DMS53 treated with DMSO at 0.1 percent for 48 hours (cell line): ENCODE results near the gene SLC6A18.

Experiments used
- DNase-seq: peaks from one replicate; lab custom pipeline; 2025; ENCODE audit not compliant: unreplicated experiment; lab: John Stamatoyannopoulos, UW

The SLC6A18 gene

DNA sequence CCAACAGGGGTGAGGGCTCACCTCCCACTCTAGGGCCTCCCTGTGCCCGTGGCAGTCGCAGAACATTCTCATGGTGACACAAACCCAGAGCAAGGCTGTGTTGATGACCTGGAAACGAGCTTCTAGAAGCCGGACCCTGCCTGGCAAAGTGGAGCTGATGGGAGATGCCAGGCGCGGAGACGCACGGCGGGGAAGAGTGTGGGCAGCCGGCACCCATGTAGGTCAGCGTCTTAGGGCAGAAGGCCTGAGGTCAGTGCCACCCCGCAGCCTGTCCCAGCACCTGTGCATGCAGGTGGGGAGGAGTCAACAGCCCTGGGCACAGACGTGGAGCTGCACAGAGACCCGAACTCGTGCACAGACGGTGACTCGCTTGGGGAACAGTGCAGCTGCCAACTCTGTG, 5.4 kb downstream of the SLC6A18 start:
- no peak for DNase-seq

DNA sequence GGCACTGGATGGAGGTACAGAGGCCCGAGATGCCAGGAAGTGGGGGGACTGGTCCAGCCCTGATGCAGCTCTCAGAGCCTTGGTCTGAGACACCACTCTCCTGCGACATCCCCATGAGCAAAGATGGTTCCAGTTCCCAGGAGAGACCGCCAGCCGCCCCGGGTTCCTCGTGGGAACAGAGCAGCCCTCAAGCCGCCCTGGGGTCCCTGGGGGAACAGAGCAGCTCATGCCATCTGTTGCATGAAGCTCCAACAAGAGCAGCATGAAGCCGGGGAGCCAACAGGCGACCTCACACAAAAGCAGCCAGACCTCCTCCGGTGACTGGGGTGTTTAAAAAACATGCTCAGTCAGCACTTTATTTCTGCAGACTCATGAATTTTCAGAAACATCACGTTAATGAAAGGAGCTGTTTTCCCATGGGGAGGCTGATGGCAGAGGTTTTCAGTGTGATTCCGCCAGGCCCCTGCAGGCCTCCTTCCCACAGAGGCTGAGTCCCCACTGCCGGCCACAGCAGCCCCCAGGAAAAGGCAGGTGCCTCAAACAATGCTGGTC, 6.2 kb downstream of the SLC6A18 start:
- no peak for DNase-seq

- peak; percentile 30 for DNase-seq
Observed at GRCh38 chr5:1232780-1233179, 7.6 kb downstream of the SLC6A18 start.

DNA sequence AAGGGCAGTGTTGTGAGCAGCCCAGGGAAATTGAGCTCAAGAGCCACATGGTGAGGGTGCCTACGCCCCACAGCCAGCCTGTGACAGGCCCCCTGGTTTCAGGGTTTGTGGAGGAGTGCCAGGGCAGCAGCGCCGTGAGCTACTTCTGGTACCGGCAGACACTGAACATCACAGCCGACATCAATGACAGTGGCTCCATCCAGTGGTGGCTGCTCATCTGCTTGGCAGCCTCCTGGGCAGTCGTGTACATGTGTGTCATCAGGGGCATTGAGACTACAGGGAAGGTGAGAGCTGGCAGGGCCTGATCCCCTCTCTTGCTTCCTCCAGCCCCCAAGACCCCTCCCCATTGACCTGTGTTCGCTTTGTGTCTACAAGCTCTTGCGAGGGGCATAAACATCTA, 10.2 kb downstream of the SLC6A18 start:
- DNase-seq, result peak; percentile 74

DNA sequence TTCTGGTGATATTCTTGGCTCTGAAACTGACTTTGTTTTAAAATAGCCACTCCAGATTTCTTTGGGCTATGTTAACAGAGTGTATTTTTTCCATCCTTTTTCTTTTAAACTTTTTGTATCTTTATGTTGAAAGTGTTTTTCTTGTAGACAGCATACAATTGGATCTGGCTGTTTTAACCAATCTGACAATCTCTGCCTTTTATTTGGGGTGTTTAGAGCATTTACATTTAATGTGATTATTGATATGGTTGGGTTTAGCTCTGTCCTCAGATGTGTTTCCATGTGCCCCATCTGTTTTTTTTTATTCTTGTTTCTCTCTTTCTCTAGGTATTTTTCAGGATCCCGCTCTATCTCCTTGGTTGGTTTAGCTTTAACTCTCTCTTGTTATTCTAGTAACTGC, 10.7 kb downstream of the SLC6A18 start:
- no peak for DNase-seq

DNA sequence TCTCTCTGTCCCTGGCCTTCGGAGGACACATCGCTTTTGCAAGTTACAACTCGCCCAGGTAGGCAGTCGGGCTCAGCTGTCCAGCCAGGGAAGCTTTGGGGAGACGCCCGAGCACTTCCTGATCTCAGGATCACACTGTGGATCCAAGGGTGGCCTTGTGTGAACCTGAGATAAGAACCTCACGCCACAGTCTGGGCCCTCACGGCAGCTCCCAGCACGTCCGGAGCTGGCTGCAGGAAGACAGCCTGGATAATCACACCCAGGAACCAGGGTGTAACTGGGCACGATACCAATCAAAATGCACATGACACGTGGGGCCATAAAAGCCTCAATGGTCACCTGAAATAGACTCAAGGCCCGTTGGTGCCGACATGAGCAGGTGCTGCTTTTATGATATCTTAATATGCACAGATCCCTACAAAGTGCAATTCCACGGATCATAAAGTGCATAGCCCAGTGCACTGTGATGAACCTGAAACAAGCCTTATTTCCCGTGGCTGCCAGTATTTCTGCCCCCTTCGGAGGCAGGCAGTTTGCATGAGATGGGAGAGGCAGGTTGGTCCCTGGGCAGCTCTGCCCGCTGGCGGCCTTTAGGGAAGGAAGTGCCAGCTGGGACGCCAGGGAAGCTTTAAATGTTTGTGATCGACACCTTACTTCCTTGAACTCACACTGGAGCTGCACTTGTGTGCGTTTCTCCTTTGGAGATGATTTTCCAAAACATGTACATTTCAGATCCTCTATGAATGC, 14.5 kb downstream of the SLC6A18 start:
- DNase-seq, result no peak

GRCh38 chr5:1240496-1241260, 15.5 kb downstream of the SLC6A18 start:
- DNase-seq, result no peak

- DNase-seq, result no peak
Observed at GRCh38 chr5:1241509-1242080, 16.4 kb downstream of the SLC6A18 start.

- no peak for DNase-seq
Observed at GRCh38 chr5:1242733-1243486, 17.7 kb downstream of the SLC6A18 start.

- DNase-seq, result no peak
Observed at GRCh38 chr5:1243487-1244130, 18.4 kb downstream of the SLC6A18 start.

- no peak for DNase-seq
Observed at GRCh38 chr5:1244255-1244654, 19.1 kb downstream of the SLC6A18 start.

GRCh38 chr5:1244976-1245375, 19.8 kb downstream of the SLC6A18 start:
- no peak for DNase-seq

DNA sequence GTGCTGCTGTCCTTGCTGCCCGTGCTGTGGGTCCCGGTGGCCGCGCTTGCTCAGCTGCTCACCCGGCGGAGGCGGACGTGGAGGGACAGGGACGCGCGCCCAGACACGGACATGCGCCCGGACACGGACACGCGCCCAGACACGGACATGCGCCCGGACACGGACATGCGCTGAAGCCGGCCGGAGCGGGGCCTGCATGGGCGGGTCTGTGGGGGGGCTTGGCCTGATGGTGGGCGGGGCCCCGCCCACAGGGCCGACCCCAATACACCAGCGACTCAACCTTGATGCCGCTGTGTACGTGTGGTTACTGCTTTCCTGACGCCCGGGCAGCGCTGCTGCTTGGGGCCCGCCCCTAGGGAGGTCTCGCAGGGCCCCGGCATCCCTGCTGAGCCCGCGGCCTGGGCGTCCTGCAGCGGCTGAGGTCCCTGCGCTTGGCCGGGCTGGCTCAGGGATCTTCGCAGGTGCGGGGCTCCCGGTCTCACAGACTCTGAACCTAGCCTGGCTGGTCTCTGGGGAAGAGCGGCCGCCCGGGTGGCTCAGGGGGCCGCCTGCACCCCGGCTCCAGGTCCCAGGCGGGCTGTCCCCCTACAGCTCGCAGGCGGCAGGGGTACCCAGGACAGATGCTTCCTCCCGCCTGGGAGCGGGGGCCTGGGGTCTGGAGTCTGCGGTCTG, 20.9 kb downstream of the SLC6A18 start:
- no peak for DNase-seq

GRCh38 chr5:1246711-1247431, 21.7 kb downstream of the SLC6A18 start:
- peak; percentile 60 for DNase-seq

DNA sequence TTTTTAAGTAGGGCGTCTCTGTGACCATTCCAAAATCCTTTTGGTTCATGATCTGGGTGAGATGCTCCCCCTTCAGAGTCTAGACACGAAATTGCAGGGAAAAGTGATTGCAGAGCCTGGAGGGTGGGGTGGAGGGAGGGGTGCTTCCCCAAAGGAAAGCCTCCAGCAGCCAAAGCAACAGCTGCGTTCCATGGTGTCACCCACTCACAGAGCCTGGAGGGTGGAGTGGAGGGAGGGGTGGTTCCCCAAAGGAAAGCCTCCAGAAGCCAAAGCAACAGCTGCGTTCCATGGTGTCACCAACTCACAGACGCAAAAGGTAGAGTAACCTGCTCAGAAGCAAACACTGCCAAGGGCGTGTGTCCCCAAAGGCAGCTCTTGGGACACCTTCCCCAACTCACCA, 22.6 kb downstream of the SLC6A18 start:
- DNase-seq, result no peak

GRCh38 chr5:1249366-1250280, 24.4 kb downstream of the SLC6A18 start:
- no peak for DNase-seq

DNA sequence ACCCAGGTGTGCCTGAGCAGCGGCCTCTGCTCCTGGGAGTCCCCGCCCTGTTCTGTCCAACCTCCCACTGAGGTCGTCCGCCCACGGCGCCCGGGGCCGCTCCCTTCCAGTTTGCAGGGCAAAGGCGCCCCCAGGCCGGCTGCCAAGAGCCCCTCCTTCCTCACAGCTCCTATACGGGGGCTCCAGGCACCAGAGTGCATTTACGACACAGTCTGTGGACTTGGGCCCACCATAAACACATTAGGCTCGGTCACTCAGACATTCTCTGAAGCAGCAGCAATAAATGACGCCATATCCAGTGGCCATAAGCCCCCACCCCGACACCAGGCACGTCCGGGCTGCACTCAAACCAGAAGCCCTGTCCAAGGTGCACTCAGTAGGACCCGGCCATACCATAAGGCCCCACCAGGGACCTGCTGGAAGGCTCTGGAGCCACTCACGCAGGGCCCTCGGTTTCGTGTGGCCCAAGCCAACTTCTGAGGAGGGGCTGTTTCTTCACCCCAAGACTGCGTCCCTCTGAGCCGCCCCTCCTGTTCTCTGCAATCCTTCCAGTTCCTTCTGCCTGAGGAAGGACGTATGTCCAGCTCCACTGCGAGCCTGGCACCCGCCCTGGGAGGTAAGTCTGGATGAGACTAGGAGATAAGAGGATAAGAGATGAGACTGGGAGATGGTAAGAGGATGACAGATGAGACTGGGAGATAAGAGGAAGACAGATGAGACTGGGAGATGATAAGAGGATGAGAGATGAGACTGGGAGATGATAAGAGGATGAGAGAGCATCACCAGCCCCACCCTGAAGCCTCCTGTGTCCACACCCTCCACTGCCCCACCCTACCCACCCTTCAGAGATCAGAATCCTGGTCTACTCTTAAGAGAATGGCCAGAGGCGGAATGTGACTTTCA, 26.7 kb downstream of the SLC6A18 start:
- no peak for DNase-seq
